ENCODE data around the gene PTGIR.

PTGIR gene

GRCh38 chr19:46615966-46616365 is 8.9 kb downstream of the PTGIR start:
- DNase-seq: no peak

GRCh38 chr19:46614114-46614722 is 10.7 kb downstream of the PTGIR start:
- DNase-seq: peak; percentile 86 to 93 (median 91)

GRCh38 chr19:46613525-46613924 is 11.4 kb downstream of the PTGIR start:
- no peak for DNase-seq

- no peak for DNase-seq
These were observed 13.1 kb downstream of the PTGIR start for GRCh38 chr19:46611776-46612175.

- DNase-seq: peak; percentile 40 to 63 (median 62)
These were observed 13.8 kb downstream of the PTGIR start for GRCh38 chr19:46610851-46611770.

GRCh38 chr19:46610413-46610775 is 14.5 kb downstream of the PTGIR start:
- no peak for DNase-seq

- no peak for DNase-seq
These were observed 15.1 kb downstream of the PTGIR start for GRCh38 chr19:46609511-46610412.

- DNase-seq: no peak
These were observed 16.1 kb downstream of the PTGIR start for GRCh38 chr19:46608581-46609345.

GRCh38 chr19:46608178-46608577 is 16.7 kb downstream of the PTGIR start:
- no peak for DNase-seq

GRCh38 chr19:46607448-46607841 is 17.4 kb downstream of the PTGIR start:
- no peak for DNase-seq

GRCh38 chr19:46606681-46607447 is 18.0 kb downstream of the PTGIR start:
- DNase-seq: no peak

- DNase-seq: no peak
These were observed 18.9 kb downstream of the PTGIR start for GRCh38 chr19:46606019-46606418.

GRCh38 chr19:46605356-46605821 is 19.5 kb downstream of the PTGIR start:
- DNase-seq: no peak

GRCh38 chr19:46604781-46605355 is 20.0 kb downstream of the PTGIR start:
- DNase-seq: no peak

- DNase-seq: no peak
These were observed 21.1 kb downstream of the PTGIR start for GRCh38 chr19:46603752-46604231.

- no peak for DNase-seq
These were observed 21.7 kb downstream of the PTGIR start for GRCh38 chr19:46603195-46603637.

- peak in 1 of 3 donors; percentile 20 for DNase-seq
These were observed 22.3 kb downstream of the PTGIR start for GRCh38 chr19:46602392-46603194.

GRCh38 chr19:46601318-46602224 is 23.3 kb downstream of the PTGIR start, which contains the start of gene CALM3:
TSS of gene CALM3 (plus strand) at chr19:46601330. CDS start at chr19:46601435, 105 bp downstream.
- no peak for DNase-seq
